Liver (tissue), 3 donors: ENCODE results near the gene GTF2F2.

ENCODE experiments used
- CTCF ChIP-seq: fragments of 150-350 bp; IDR thresholded peaks from 2 replicates; pipeline ENCODE4 v1.5.1; 2017; ENCODE audit warnings: improper control_type of control experiment, low read depth, low read length; ENCODE audit not compliant: missing input control
- GABPA ChIP-seq, 2 donors: IDR thresholded peaks in 1 of 2; conservative IDR thresholded peaks in 1 of 2; 2 replicates each; pipeline ENCODE4 v1.6.1; 2016; ENCODE audit warnings: antibody characterized with exemption in 2 of 2, mild to moderate bottlenecking in 1 of 2, moderate library complexity in 1 of 2
- JUND ChIP-seq, 2 donors: IDR thresholded peaks; 2 replicates each; pipeline ENCODE4 v1.6.1; 2016; ENCODE audit warnings: antibody characterized with exemption in 2 of 2
- MAX ChIP-seq: IDR thresholded peaks from 2 replicates; pipeline ENCODE4 v1.6.1; 2016; ENCODE audit warnings: antibody characterized with exemption
- REST ChIP-seq: IDR thresholded peaks from 2 replicates; pipeline ENCODE4 v1.6.1; 2016; ENCODE audit warnings: antibody characterized with exemption, mild to moderate bottlenecking
- SP1 ChIP-seq: IDR thresholded peaks from 2 replicates; pipeline ENCODE4 v1.6.1; 2018; ENCODE audit warnings: antibody characterized with exemption, mild to moderate bottlenecking
- TAF1 ChIP-seq: conservative IDR thresholded peaks from 2 replicates; pipeline ENCODE4 v1.6.1; 2016; ENCODE audit warnings: antibody characterized with exemption, mild to moderate bottlenecking
- YY1 ChIP-seq: IDR thresholded peaks from 2 replicates; pipeline ENCODE4 v1.6.1; 2016; ENCODE audit warnings: antibody characterized with exemption, mild to moderate bottlenecking
- donor health status: healthy.
- donor health status: healthy.

DNA sequence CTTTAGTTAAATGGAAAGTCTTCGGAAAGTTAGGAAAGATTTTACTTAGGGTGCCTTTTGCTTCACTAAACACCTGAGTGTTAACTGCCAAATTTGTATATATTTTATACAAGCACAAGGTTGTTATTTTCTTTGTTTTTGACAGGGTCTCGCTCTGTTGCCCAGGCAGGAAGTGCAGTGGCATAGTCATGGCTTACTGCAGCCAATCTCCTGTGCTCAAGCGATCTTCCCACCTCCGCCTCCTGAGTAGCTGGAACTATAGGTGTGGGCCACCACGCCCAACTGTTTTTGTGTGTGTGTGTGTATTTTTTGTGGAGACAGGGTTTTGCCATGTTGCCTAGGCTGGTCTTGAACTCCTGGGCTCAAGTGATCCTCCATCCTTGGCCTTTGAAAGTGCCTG, 64.4 kb downstream of the GTF2F2 start:
- TF ChIP-seq GABPA (IDR thresholded peaks at IDR 0.05 in 1 of 2, conservative IDR thresholded peaks at IDR 0.05 in 1 of 2) (no peak), CTCF (no peak), MAX (no peak), JUND (IDR thresholded peaks at IDR 0.05) (no peak), YY1 (no peak), SP1 (no peak), REST (no peak), TAF1 (no peak)
